ENCODE results near the gene PWWP2B. TPM values are rescaled to one million over a fixed set of nuclear protein-coding genes. Genes with fewer than 3 reads are reported as not detected.

Gene PWWP2B
- polyA plus RNA-seq, 2 of the 4 experiments (the other 2 are of a cell fraction): 2.8 to 7.3 TPM

GRCh38 chr10:132415255-132415654 is 18.3 kb downstream of the PWWP2B start:
- H3K4me1 ChIP-seq: peaks cover 26% of the 10 kb centered on the region
- WGBS (ENCODE audit: missing lambda C conversion rate): 92% methylated on average over 5 of the region's 5 CpGs
- DNase-seq (ENCODE audit: low read depth in 1 of 2, low spot score in 1 of 2): no peak
- H3K9me3 ChIP-seq: no peaks in the 10 kb centered on the region
- no peak overlapping the region for H3K4me3 ChIP-seq
- TF ChIP-seq JUNB (IDR thresholded peaks at IDR 0.05) (no peak), HOXB13 (CRISPR knock-in tag; IDR thresholded peaks at IDR 0.05; ENCODE audit: low read depth) (no peak), ZFP36 (IDR thresholded peaks at IDR 0.05; ENCODE audit: borderline replicate concordance, partially characterized antibody) (no peak), E2F6 (IDR thresholded peaks at IDR 0.05; ENCODE audit: borderline replicate concordance, low read depth) (no peak), ELK1 (IDR thresholded peaks at IDR 0.05; ENCODE audit: low read depth, low read length) (no peak), NPAS2 (CRISPR knock-in tag; IDR thresholded peaks at IDR 0.05; ENCODE audit: borderline replicate concordance) (no peak), JUN (IDR thresholded peaks at IDR 0.05) (no peak), HOXA7 (CRISPR knock-in tag; IDR thresholded peaks at IDR 0.05) (no peak), MAFK (IDR thresholded peaks at IDR 0.05; ENCODE audit: partially characterized antibody) (no peak), ESRRA (IDR thresholded peaks at IDR 0.05; ENCODE audit: borderline replicate concordance, low read length) (no peak), FOXS1 (CRISPR knock-in tag; IDR thresholded peaks at IDR 0.05) (no peak), RFX5 (IDR thresholded peaks at IDR 0.05) (no peak), NR3C1 (IDR thresholded peaks at IDR 0.05) (no peak), RARB (CRISPR knock-in tag; IDR thresholded peaks at IDR 0.05) (no peak), EHF (CRISPR knock-in tag; IDR thresholded peaks at IDR 0.05) (no peak), SMC3 (IDR thresholded peaks at IDR 0.05) (no peak)
- TF ChIP-seq, protein P1, sequence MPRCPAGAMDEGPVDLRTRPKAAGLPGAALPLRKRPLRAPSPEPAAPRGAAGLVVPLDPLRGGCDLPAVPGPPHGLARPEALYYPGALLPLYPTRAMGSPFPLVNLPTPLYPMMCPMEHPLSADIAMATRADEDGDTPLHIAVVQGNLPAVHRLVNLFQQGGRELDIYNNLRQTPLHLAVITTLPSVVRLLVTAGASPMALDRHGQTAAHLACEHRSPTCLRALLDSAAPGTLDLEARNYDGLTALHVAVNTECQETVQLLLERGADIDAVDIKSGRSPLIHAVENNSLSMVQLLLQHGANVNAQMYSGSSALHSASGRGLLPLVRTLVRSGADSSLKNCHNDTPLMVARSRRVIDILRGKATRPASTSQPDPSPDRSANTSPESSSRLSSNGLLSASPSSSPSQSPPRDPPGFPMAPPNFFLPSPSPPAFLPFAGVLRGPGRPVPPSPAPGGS (IDR thresholded peaks at IDR 0.05): no peak
- TF ChIP-seq, protein P2, sequence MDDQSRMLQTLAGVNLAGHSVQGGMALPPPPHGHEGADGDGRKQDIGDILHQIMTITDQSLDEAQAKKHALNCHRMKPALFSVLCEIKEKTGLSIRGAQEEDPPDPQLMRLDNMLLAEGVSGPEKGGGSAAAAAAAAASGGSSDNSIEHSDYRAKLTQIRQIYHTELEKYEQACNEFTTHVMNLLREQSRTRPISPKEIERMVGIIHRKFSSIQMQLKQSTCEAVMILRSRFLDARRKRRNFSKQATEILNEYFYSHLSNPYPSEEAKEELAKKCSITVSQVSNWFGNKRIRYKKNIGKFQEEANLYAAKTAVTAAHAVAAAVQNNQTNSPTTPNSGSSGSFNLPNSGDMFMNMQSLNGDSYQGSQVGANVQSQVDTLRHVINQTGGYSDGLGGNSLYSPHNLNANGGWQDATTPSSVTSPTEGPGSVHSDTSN (IDR thresholded peaks at IDR 0.05): no peak
- no peak for FAIRE-seq
- CTCF ChIA-PET: interaction anchor here (1.2 kb wide), 1 partner anchor 28 kb away, joined by 3 read pairs; no protein-coding TSS in a partner anchor
- no peak overlapping the region for H3K27ac ChIP-seq
- POLR2A ChIA-PET: no interaction called here
- no peak overlapping the region for H3K4me2 ChIP-seq
- no peak for ATAC-seq

- WGBS (ENCODE audit: missing lambda C conversion rate): 87% methylated on average over 20 of the region's 22 CpGs
- Histone ChIP-seq H3K4me3 (no peak overlapping the region), H3K27ac (no peak overlapping the region), H3K4me2 (no peak overlapping the region), H3K4me1 (peaks cover 33% of the 10 kb centered on the region), H3K9me3 (no peaks in the 10 kb centered on the region)
- no peak for ATAC-seq
- CTCF ChIA-PET: no interaction called here
- no peak for DNase-seq (ENCODE audit: low read depth in 1 of 2, low spot score in 1 of 2)
- no peak for FAIRE-seq
- POLR2A ChIA-PET: no interaction called here
- TF ChIP-seq KDM5A (IDR thresholded peaks at IDR 0.05): no peak
- TF ChIP-seq, protein P3, sequence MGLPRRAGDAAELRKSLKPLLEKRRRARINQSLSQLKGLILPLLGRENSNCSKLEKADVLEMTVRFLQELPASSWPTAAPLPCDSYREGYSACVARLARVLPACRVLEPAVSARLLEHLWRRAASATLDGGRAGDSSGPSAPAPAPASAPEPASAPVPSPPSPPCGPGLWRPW (IDR thresholded peaks at IDR 0.05): no peak
- TF ChIP-seq NR3C1 (IDR thresholded peaks at IDR 0.05): no peak
- TF ChIP-seq CEBPB (IDR thresholded peaks at IDR 0.05): no peak
- TF ChIP-seq MYC (IDR thresholded peaks at IDR 0.05; ENCODE audit: borderline replicate concordance, low read length): no peak
- no peak for TF ChIP-seq MAFK (IDR thresholded peaks at IDR 0.05; ENCODE audit: partially characterized antibody)
- TF ChIP-seq BHLHE40 (IDR thresholded peaks at IDR 0.05; ENCODE audit: low read depth, low read length): no peak
- TF ChIP-seq RNF2 (IDR thresholded peaks at IDR 0.05; ENCODE audit: borderline replicate concordance, low read depth): no peak
- no peak for TF ChIP-seq E2F6 (IDR thresholded peaks at IDR 0.05; ENCODE audit: borderline replicate concordance, low read depth)
- TF ChIP-seq, protein P1 (IDR thresholded peaks at IDR 0.05): no peak
- TF ChIP-seq EHF (CRISPR knock-in tag; IDR thresholded peaks at IDR 0.05): no peak
- TF ChIP-seq ELK1 (IDR thresholded peaks at IDR 0.05; ENCODE audit: low read depth, low read length): no peak
- no peak for TF ChIP-seq KDM1A (IDR thresholded peaks at IDR 0.05; ENCODE audit: low read depth)
- TF ChIP-seq RFX5 (IDR thresholded peaks at IDR 0.05): no peak
- no peak for TF ChIP-seq ZSCAN20 (CRISPR knock-in tag; IDR thresholded peaks at IDR 0.05)
- no peak for TF ChIP-seq POLR2A (IDR thresholded peaks at IDR 0.05; ENCODE audit: low read length)
- TF ChIP-seq FOSL2 (IDR thresholded peaks at IDR 0.05): no peak
- no peak for TF ChIP-seq FOSL2 (CRISPR knock-in tag; IDR thresholded peaks at IDR 0.05)
These were observed 19.0 kb downstream of the PWWP2B start for GRCh38 chr10:132415956-132416355.
